WTC11 (cell line): ENCODE results near the gene THSD7B. TPM values are rescaled to one million over a fixed set of nuclear protein-coding genes. Genes with fewer than 3 reads are reported as not detected.

ENCODE experiments used
- ATAC-seq: fragments of 200-7000 bp; cut with Tn5 transposase; 2 replicates; pipeline ENCODE4 v1.10.0; 2021; ENCODE audit warnings: mild to moderate bottlenecking, moderate library complexity
- CTCF ChIA-PET: fragments of 300-600 bp; sonication (Branson Sonifier 250); formaldehyde crosslinking; loops from one replicate; lab custom pipeline; 2021; ENCODE audit warnings: antibody characterized with exemption; lab: Charles Lee
- POLR2A ChIA-PET: fragments of 350-600 bp; sonication (Branson Sonifier 250); formaldehyde crosslinking; loops from one replicate; lab custom pipeline; 2021; ENCODE audit warnings: antibody characterized with exemption; lab: Charles Lee
- DNase-seq: peaks from one replicate; pipeline ENCODE4 v3.0.0; 2021; ENCODE audit warnings: low spot score
- H3K27ac Mint-ChIP-seq: 2 replicates; pipeline ENCODE4 v1.8.0; 2021; ENCODE audit warnings: mixed read lengths
- H3K27me3 Mint-ChIP-seq: 2 replicates; pipeline ENCODE4 v1.8.0; 2021; ENCODE audit warnings: low read depth, mild to moderate bottlenecking, moderate library complexity, mixed read lengths
- H3K36me3 Mint-ChIP-seq: 2 replicates; pipeline ENCODE4 v1.8.0; 2021; ENCODE audit warnings: mixed read lengths
- H3K4me1 Mint-ChIP-seq: 2 replicates; pipeline ENCODE4 v1.8.0; 2022; ENCODE audit warnings: mixed read lengths
- H3K4me3 Mint-ChIP-seq: 2 replicates; pipeline ENCODE4 v1.8.0; 2021; ENCODE audit warnings: mild to moderate bottlenecking, moderate library complexity, mixed read lengths
- H3K9me3 Mint-ChIP-seq: 2 replicates; pipeline ENCODE4 v1.8.0; 2021; ENCODE audit warnings: mixed read lengths
- CREM ChIP-seq: sonication (generic); formaldehyde crosslinking; IDR thresholded peaks from 2 replicates; pipeline ENCODE4 v1.8.1; 2022; ENCODE audit warnings: mild to moderate bottlenecking, missing genetic modification reagents, moderate library complexity
- E2F5 ChIP-seq: sonication (generic); formaldehyde crosslinking; IDR thresholded peaks from 2 replicates; pipeline ENCODE4 v1.8.1; 2022; ENCODE audit warnings: mild to moderate bottlenecking, moderate library complexity, missing genetic modification reagents
- EMX1 ChIP-seq: fragments of 250-450 bp; sonication (Bioruptor Pico); IDR thresholded peaks from 2 replicates; pipeline ENCODE4 v1.8.0; 2021; ENCODE audit warnings: mild to moderate bottlenecking
- FOXP1 ChIP-seq: sonication (generic); formaldehyde crosslinking; IDR thresholded peaks from 2 replicates; pipeline ENCODE4 v1.8.0; 2022; ENCODE audit warnings: missing genetic modification reagents, mild to moderate bottlenecking, moderate library complexity, borderline replicate concordance
- IRF2 ChIP-seq: sonication (generic); formaldehyde crosslinking; IDR thresholded peaks from 2 replicates; pipeline ENCODE4 v1.8.0; 2022; ENCODE audit warnings: low read depth, missing genetic modification reagents, borderline replicate concordance
- JUN ChIP-seq: sonication (generic); formaldehyde crosslinking; IDR thresholded peaks from 2 replicates; pipeline ENCODE4 v1.8.0; 2023; ENCODE audit warnings: mild to moderate bottlenecking, missing genetic modification reagents
- NFYB ChIP-seq: sonication (generic); formaldehyde crosslinking; conservative IDR thresholded peaks from 2 replicates; pipeline ENCODE4 v1.8.0; 2022; ENCODE audit warnings: low read depth, missing genetic modification reagents
- PRDM15 ChIP-seq: sonication (generic); formaldehyde crosslinking; IDR thresholded peaks from 2 replicates; pipeline ENCODE4 v1.8.0; 2022; ENCODE audit warnings: missing genetic modification reagents
- SMAD4 ChIP-seq: sonication (generic); formaldehyde crosslinking; IDR thresholded peaks from 2 replicates; pipeline ENCODE4 v1.8.0; 2022; ENCODE audit warnings: mild to moderate bottlenecking, missing genetic modification reagents
- TCF7 ChIP-seq: sonication (generic); formaldehyde crosslinking; IDR thresholded peaks from 2 replicates; pipeline ENCODE4 v1.8.0; 2022; ENCODE audit warnings: mild to moderate bottlenecking, low read depth, missing genetic modification reagents, moderate library complexity
- TEAD4 ChIP-seq: sonication (generic); formaldehyde crosslinking; IDR thresholded peaks from 2 replicates; pipeline ENCODE4 v1.8.0; 2022; ENCODE audit warnings: mild to moderate bottlenecking, missing genetic modification reagents
- TP53 ChIP-seq: sonication (generic); formaldehyde crosslinking; IDR thresholded peaks from 2 replicates; pipeline ENCODE4 v1.8.1; 2023; ENCODE audit warnings: mild to moderate bottlenecking, missing genetic modification reagents
- ZNF138 ChIP-seq: sonication (generic); formaldehyde crosslinking; conservative IDR thresholded peaks from 2 replicates; pipeline ENCODE4 v1.8.1; 2022; ENCODE audit warnings: mild to moderate bottlenecking, moderate library complexity, missing genetic modification reagents
- ZNF263 ChIP-seq: sonication (generic); formaldehyde crosslinking; IDR thresholded peaks from 2 replicates; pipeline ENCODE4 v1.8.1; 2022; ENCODE audit warnings: low read depth, mild to moderate bottlenecking, moderate library complexity, missing genetic modification reagents
- ZNF396 ChIP-seq: fragments of 250-450 bp; sonication (Bioruptor Pico); IDR thresholded peaks from 2 replicates; pipeline ENCODE4 v1.8.0; 2021; ENCODE audit warnings: mild to moderate bottlenecking, moderate library complexity, borderline replicate concordance
- ZNF416 ChIP-seq: fragments of 250-450 bp; sonication (Bioruptor Pico); IDR thresholded peaks from 2 replicates; pipeline ENCODE4 v1.9.0; 2021; ENCODE audit warnings: mild to moderate bottlenecking, inconsistent platforms
- ZNF423 ChIP-seq: fragments of 250-450 bp; sonication (Bioruptor Pico); IDR thresholded peaks from 2 replicates; pipeline ENCODE4 v2.1.2; 2022; ENCODE audit warnings: mild to moderate bottlenecking, moderate library complexity
- ZNF671 ChIP-seq: fragments of 250-450 bp; sonication (Bioruptor Pico); IDR thresholded peaks from 2 replicates; pipeline ENCODE4 v1.8.0; 2021; ENCODE audit warnings: mild to moderate bottlenecking
- total RNA-seq: library from RNA; stranded (reverse); gene quantifications from 3 replicates; pipeline ENCODE4 v1.2.3, GENCODE V29; 2021
- TF ChIP-seq, protein P1 (sequence below): fragments of 250-450 bp; sonication (Bioruptor Pico); IDR thresholded peaks from 2 replicates; pipeline ENCODE4 v1.9.0; 2021; ENCODE audit warnings: mild to moderate bottlenecking
- TF ChIP-seq, protein P2 (sequence below): sonication (generic); formaldehyde crosslinking; IDR thresholded peaks from 2 replicates; pipeline ENCODE4 v1.8.1; 2023; ENCODE audit warnings: mild to moderate bottlenecking, missing genetic modification reagents, moderate library complexity
- TF ChIP-seq, protein P3 (sequence below): fragments of 250-450 bp; sonication (Bioruptor Pico); IDR thresholded peaks from 2 replicates; pipeline ENCODE4 v2.1.2; 2022; ENCODE audit warnings: mild to moderate bottlenecking, moderate library complexity

Gene THSD7B
- total RNA-seq, 1 experiment from 2014 or later, result 2.9 TPM

DNA sequence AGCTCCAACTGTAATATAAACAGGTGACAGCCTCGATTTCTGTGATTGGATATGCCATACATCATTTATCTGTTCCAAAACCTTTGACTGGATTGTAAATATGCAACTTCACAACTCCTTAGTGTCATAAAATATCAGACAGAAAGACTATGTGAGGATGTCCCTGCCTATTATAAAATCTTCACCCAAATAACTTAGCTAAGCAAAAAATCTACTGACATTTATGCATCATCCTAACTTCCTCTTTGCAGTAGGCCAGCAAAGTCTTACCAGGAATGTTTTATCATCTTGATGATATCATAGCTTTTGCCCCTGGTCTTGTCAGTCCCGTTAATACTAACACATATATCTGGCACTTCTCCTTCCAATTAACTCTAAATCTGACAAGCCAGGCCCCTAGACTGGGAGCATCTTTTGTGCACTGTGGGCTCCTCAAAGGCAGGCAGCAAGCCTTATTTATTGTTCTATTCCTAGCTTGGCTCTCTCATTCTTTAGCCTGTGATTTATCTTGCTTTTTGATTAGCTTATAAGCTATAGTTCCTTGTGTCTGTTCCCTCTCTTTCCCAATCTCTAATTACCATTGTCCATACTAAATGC is 842.5 kb downstream of the THSD7B start:
- Mint-ChIP-seq H3K4me1 (no peaks in the 10 kb centered on the region), H3K27me3 (no peaks in the 10 kb centered on the region), H3K36me3 (no peaks in the 10 kb centered on the region), H3K9me3 (no peaks in the 10 kb centered on the region), H3K4me3 (no peak overlapping the region), H3K27ac (no peak overlapping the region)
- ATAC-seq, result no peak
- no peak for TF ChIP-seq ZNF138 (CRISPR knock-in tag)
- TF ChIP-seq ZNF671 (CRISPR knock-in tag), result no peak
- no peak for TF ChIP-seq IRF2 (CRISPR knock-in tag)
- POLR2A ChIA-PET, result no interaction called here
- CTCF ChIA-PET, result no interaction called here
- no peak for DNase-seq

GRCh38 chr2:137638932-137639331 is 873.6 kb downstream of the THSD7B start:
- ChIA-PET CTCF (no interaction called here), POLR2A (no interaction called here)
- H3K27ac Mint-ChIP-seq, result no peak overlapping the region
- peaks cover 3% of the 10 kb centered on the region; the same call in 1 of the 2 replicates for H3K27me3 Mint-ChIP-seq
- H3K4me1 Mint-ChIP-seq, result peaks cover 14% of the 10 kb centered on the region
- H3K4me3 Mint-ChIP-seq, result no peak overlapping the region
- H3K36me3 Mint-ChIP-seq, result peaks cover 3% of the 10 kb centered on the region; the same call in 1 of the 2 replicates
- TF ChIP-seq, protein P1, sequence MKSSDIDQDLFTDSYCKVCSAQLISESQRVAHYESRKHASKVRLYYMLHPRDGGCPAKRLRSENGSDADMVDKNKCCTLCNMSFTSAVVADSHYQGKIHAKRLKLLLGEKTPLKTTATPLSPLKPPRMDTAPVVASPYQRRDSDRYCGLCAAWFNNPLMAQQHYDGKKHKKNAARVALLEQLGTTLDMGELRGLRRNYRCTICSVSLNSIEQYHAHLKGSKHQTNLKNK (CRISPR knock-in tag), result no peak
- peak; percentile 73 for TF ChIP-seq ZNF423 (CRISPR knock-in tag)
- H3K9me3 Mint-ChIP-seq, result peaks cover 15% of the 10 kb centered on the region
- ATAC-seq (peak; percentile 59; the same call in 1 of the 2 replicates), DNase-seq (peak; percentile 19)

- CTCF ChIA-PET, result no interaction called here
- DNase-seq (no peak), ATAC-seq (no peak)
- no peaks in the 10 kb centered on the region for H3K36me3 Mint-ChIP-seq
- TF ChIP-seq CREM (CRISPR knock-in tag), result no peak
- TF ChIP-seq TP53, result no peak
- TF ChIP-seq ZNF263, result no peak
- no peak for TF ChIP-seq E2F5
- TF ChIP-seq FOXP1 (CRISPR knock-in tag), result no peak
- no peak for TF ChIP-seq EMX1 (CRISPR knock-in tag)
- TF ChIP-seq ZNF416, result no peak
- no peak for TF ChIP-seq SMAD4 (CRISPR knock-in tag)
- no peak for TF ChIP-seq ZNF423 (CRISPR knock-in tag)
- TF ChIP-seq, protein P2, sequence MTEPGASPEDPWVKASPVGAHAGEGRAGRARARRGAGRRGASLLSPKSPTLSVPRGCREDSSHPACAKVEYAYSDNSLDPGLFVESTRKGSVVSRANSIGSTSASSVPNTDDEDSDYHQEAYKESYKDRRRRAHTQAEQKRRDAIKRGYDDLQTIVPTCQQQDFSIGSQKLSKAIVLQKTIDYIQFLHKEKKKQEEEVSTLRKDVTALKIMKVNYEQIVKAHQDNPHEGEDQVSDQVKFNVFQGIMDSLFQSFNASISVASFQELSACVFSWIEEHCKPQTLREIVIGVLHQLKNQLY, result no peak
- TF ChIP-seq NFYB, result no peak
- POLR2A ChIA-PET, result interaction anchor here (1.0 kb wide), 1 partner anchor 10 kb away, joined by 3 read pairs; no protein-coding TSS in a partner anchor
- no peak overlapping the region for H3K27ac Mint-ChIP-seq
- 0 out of 2 replicates have a peak, but pooled peaks cover 3% of the 10 kb centered on the region for H3K27me3 Mint-ChIP-seq
- H3K4me3 Mint-ChIP-seq, result no peak overlapping the region
- no peaks in the 10 kb centered on the region for H3K4me1 Mint-ChIP-seq
- H3K9me3 Mint-ChIP-seq, result peaks cover 7% of the 10 kb centered on the region
Observed at GRCh38 chr2:137644731-137645130, 879.4 kb downstream of the THSD7B start.

- POLR2A ChIA-PET, result interaction anchor here (0.6 to 1.5 kb wide), 2 partner anchors 9 to 565 kb away, joined by 3 read pairs; no protein-coding TSS in a partner anchor
- CTCF ChIA-PET, result no interaction called here
- ATAC-seq, result no peak
Observed at GRCh38 chr2:137654046-137654445, 888.7 kb downstream of the THSD7B start.

More at GRCh38 chr2:137654046-137654445, 888.7 kb downstream of the THSD7B start:
- Mint-ChIP-seq H3K9me3 (no peaks in the 10 kb centered on the region), H3K4me1 (peaks cover 7% of the 10 kb centered on the region; the same call in 1 of the 2 replicates), H3K27ac (no peak overlapping the region), H3K36me3 (no peaks in the 10 kb centered on the region), H3K27me3 (no peaks in the 10 kb centered on the region)
- TF ChIP-seq TCF7 (CRISPR knock-in tag) (no peak), CREM (CRISPR knock-in tag) (no peak), JUN (CRISPR knock-in tag) (no peak), ZNF671 (CRISPR knock-in tag) (no peak), TEAD4 (CRISPR knock-in tag) (no peak), ZNF396 (CRISPR knock-in tag) (no peak), PRDM15 (CRISPR knock-in tag) (no peak)
- TF ChIP-seq, protein P3, sequence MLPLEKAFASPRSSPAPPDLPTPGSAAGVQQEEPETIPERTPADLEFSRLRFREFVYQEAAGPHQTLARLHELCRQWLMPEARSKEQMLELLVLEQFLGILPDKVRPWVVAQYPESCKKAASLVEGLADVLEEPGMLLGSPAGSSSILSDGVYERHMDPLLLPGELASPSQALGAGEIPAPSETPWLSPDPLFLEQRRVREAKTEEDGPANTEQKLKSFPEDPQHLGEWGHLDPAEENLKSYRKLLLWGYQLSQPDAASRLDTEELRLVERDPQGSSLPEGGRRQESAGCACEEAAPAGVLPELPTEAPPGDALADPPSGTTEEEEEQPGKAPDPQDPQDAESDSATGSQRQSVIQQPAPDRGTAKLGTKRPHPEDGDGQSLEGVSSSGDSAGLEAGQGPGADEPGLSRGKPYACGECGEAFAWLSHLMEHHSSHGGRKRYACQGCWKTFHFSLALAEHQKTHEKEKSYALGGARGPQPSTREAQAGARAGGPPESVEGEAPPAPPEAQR, result no peak
- TF ChIP-seq, all 79 proteins: peak for 0
- DNase-seq, result no peak
- no peak overlapping the region for H3K4me3 Mint-ChIP-seq
